Transverse colon (tissue), 4 donors: ENCODE results near the gene HCRTR1.

ENCODE experiments used
- EP300 ChIP-seq: sonication (generic); formaldehyde crosslinking; IDR thresholded peaks from one replicate; pipeline ENCODE4 v1.6.1; 2017; ENCODE audit warnings: antibody characterized with exemption, low read depth
- POLR2A ChIP-seq: fragments of 450-650 bp; IDR thresholded peaks from one replicate; pipeline ENCODE4 v1.6.1; 2016; ENCODE audit warnings: antibody characterized with exemption, mild to moderate bottlenecking, moderate library complexity
- POLR2AphosphoS5 ChIP-seq, 3 donors: sonication (generic); formaldehyde crosslinking; IDR thresholded peaks; one replicate each; pipeline ENCODE4 v1.6.1; 2016; ENCODE audit warnings: antibody characterized with exemption in 3 of 3
- TF ChIP-seq, protein P1 (sequence below), 5 experiments: fragments of 200-600 bp in 3 of 5; fragments of 450-650 bp in 2 of 5; sonication (generic) in 3 of 5; IDR thresholded peaks; 1 replicate in 2 of 5; 2 replicates in 3 of 5; pipeline ENCODE4 v1.5.1; 2016 to 2017; ENCODE audit warnings: antibody characterized with exemption in 5 of 5, inconsistent platforms in 3 of 5, mild to moderate bottlenecking in 2 of 5, moderate library complexity in 1 of 5

DNA sequence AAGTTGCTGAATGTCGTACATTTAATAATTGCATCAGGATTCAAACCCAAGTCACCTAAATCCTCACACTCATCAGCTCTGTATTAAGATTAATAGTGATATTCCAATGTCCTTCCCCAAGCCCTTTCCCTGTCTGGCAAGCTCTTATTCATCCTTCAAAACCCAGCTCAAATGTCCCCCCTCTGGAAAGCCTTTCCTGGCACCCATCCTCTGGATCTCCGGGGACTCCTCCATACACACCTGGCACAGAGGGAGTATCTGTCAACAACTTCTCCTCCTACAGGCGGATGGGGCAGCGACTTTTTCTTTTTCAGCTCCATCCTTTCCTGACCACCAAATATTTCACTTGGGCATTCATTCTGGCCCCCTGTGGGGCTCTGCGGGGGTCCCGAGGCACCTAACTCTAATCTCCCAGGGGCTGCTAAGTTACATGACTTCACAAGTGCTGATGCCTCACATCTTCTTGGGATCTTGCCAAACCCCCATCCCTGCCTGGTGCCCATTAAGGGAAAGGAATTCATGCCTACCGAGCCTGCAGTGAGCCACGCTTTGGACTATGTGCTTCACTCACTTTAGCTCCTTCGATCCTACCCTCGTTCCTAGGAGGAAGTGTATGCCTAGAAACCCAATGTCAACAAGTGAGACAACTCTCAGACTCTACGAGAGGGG is 25.9 kb upstream of the HCRTR1 start:
- TF ChIP-seq, protein P1, sequence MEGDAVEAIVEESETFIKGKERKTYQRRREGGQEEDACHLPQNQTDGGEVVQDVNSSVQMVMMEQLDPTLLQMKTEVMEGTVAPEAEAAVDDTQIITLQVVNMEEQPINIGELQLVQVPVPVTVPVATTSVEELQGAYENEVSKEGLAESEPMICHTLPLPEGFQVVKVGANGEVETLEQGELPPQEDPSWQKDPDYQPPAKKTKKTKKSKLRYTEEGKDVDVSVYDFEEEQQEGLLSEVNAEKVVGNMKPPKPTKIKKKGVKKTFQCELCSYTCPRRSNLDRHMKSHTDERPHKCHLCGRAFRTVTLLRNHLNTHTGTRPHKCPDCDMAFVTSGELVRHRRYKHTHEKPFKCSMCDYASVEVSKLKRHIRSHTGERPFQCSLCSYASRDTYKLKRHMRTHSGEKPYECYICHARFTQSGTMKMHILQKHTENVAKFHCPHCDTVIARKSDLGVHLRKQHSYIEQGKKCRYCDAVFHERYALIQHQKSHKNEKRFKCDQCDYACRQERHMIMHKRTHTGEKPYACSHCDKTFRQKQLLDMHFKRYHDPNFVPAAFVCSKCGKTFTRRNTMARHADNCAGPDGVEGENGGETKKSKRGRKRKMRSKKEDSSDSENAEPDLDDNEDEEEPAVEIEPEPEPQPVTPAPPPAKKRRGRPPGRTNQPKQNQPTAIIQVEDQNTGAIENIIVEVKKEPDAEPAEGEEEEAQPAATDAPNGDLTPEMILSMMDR (IDR thresholded peaks at IDR 0.05): no peak
- TF ChIP-seq EP300 (no peak), POLR2A (no peak), POLR2AphosphoS5 (IDR thresholded peaks at IDR 0.05) (no peak)
